Subcutaneous adipose tissue (tissue), 4 donors: ENCODE results near the gene IGF2BP3. TPM values are rescaled to one million over a fixed set of nuclear protein-coding genes. Genes with fewer than 3 reads are reported as not detected.

ENCODE experiments used
- CTCF ChIP-seq: fragments of 450-650 bp; IDR thresholded peaks from one replicate; pipeline ENCODE4 v1.5.1; 2016; ENCODE audit warnings: low read depth, mild to moderate bottlenecking, control low read depth, antibody characterized with exemption, moderate library complexity
- total RNA-seq, 4 donors: library from RNA; depleted of rRNA; stranded (reverse); fragments of >200 nt; gene quantifications; one replicate each; pipeline ENCODE4 v1.1.0, GENCODE V29; 2016

IGF2BP3 gene
- total RNA-seq, 4 donors from 2014 or later = 0.94 to 3.6 (median 1.8) TPM

GRCh38 chr7:23404546-23405239 is 65.6 kb downstream of the IGF2BP3 start:
- no peak for TF ChIP-seq CTCF

GRCh38 chr7:23403970-23404369 is 66.3 kb downstream of the IGF2BP3 start:
- no peak for TF ChIP-seq CTCF

GRCh38 chr7:23397241-23397640 is 73.0 kb downstream of the IGF2BP3 start:
- no peak for TF ChIP-seq CTCF

GRCh38 chr7:23396222-23397015 is 73.9 kb downstream of the IGF2BP3 start:
- TF ChIP-seq CTCF = no peak

- TF ChIP-seq CTCF = no peak
Measured at GRCh38 chr7:23394488-23395171, 75.7 kb downstream of the IGF2BP3 start.

GRCh38 chr7:23393636-23394035 is 76.7 kb downstream of the IGF2BP3 start:
- TF ChIP-seq CTCF = no peak

GRCh38 chr7:23389701-23390100 is 80.6 kb downstream of the IGF2BP3 start:
- no peak for TF ChIP-seq CTCF
